H1 (cell line): Measurements from ENCODE around the gene TMEM168. TPM values are rescaled to one million over a fixed set of nuclear protein-coding genes. Genes with fewer than 3 reads are reported as not detected.

Source experiments
- CTCF ChIA-PET: fragments of 300-600 bp; sonication (Branson Sonifier 250); formaldehyde crosslinking; loops from one replicate; lab custom pipeline; 2021; ENCODE audit not compliant: partially characterized antibody; lab: Charles Lee
- POLR2A ChIA-PET: fragments of 300-600 bp; sonication (Branson Sonifier 250); formaldehyde crosslinking; loops from one replicate; lab custom pipeline; 2021; ENCODE audit warnings: inconsistent platforms; ENCODE audit not compliant: partially characterized antibody; lab: Charles Lee
- DNase-seq, 2 experiments: peaks; one replicate each; pipeline versions ENCODE4 v3.0.0 to v3.0.0-alpha.2; 2010 to 2022; ENCODE audit warnings: low spot score in 2 of 2, low read depth in 1 of 2, mixed read lengths in 1 of 2
- FAIRE-seq: peaks from 2 replicates; lab custom pipeline; 2011; peaks lifted over from hg19 to GRCh38; lab: Jason Lieb, UNC
- H2AFZ ChIP-seq: 2 replicates; pipeline ENCODE4 v1.8.1; 2012; ENCODE audit warnings: low read length, inconsistent platforms
- H2AK5ac ChIP-seq: 2 replicates; pipeline ENCODE4 v1.6.1; 2013; ENCODE audit warnings: low read depth, low read length
- H2BK120ac ChIP-seq: replicated peaks from 2 replicates; pipeline ENCODE3; 2013; ENCODE audit warnings: low read depth, low read length, inconsistent platforms
- H2BK12ac ChIP-seq: 2 replicates; pipeline ENCODE4 v1.6.1; 2013; ENCODE audit warnings: low read depth, low read length
- H2BK15ac ChIP-seq: 2 replicates; pipeline ENCODE4 v1.6.1; 2013; ENCODE audit warnings: low read length
- H2BK20ac ChIP-seq: 2 replicates; pipeline ENCODE4 v1.6.1; 2013; ENCODE audit warnings: low read length
- H2BK5ac ChIP-seq: 2 replicates; pipeline ENCODE4 v1.6.1; 2013; ENCODE audit warnings: low read depth, low read length
- H3K14ac ChIP-seq: 2 replicates; pipeline ENCODE4 v1.6.1; 2013; ENCODE audit warnings: inconsistent platforms; ENCODE audit not compliant: insufficient read length
- H3K18ac ChIP-seq: 2 replicates; pipeline ENCODE4 v1.6.1; 2013; ENCODE audit warnings: low read length; ENCODE audit errors: extremely low read depth
- H3K23ac ChIP-seq: 2 replicates; pipeline ENCODE4 v1.6.1; 2013; ENCODE audit warnings: inconsistent platforms; ENCODE audit not compliant: insufficient read length
- H3K23me2 ChIP-seq: 2 replicates; pipeline ENCODE4 v1.6.1; 2013; ENCODE audit warnings: low read depth, low read length
- H3K27ac ChIP-seq: 2 replicates; pipeline ENCODE4 v1.6.1; 2011; ENCODE audit warnings: low read depth, low read length, inconsistent platforms
- H3K27me3 ChIP-seq, 4 experiments: replicated peaks in 1 of 4; 1 replicate in 1 of 4; 2 replicates in 3 of 4; pipeline versions ENCODE4 v1.6.1 to v1.8.1; 2011 to 2013; ENCODE audit warnings: low read length in 3 of 4, mild to moderate bottlenecking in 3 of 4, inconsistent platforms in 2 of 4, mixed read lengths in 2 of 4, moderate library complexity in 1 of 4; ENCODE audit not compliant: control insufficient read depth in 3 of 4, insufficient read depth in 3 of 4; ENCODE audit errors: extremely low read depth in 1 of 4
- H3K36me3 ChIP-seq, 4 experiments: 2 replicates each; pipeline versions ENCODE4 v1.6.1 to v1.8.1; 2011 to 2013; ENCODE audit warnings: mild to moderate bottlenecking in 4 of 4, low read length in 3 of 4, moderate library complexity in 2 of 4, control low read depth in 1 of 4, inconsistent platforms in 1 of 4; ENCODE audit not compliant: insufficient read depth in 4 of 4, control insufficient read depth in 2 of 4
- H3K4ac ChIP-seq: replicated peaks from 2 replicates; pipeline ENCODE3; 2013; ENCODE audit warnings: low read length, low read depth, mixed read lengths, inconsistent platforms; ENCODE audit not compliant: insufficient read length
- H3K4me1 ChIP-seq, 4 experiments: replicated peaks in 1 of 4; 1 replicate in 1 of 4; 2 replicates in 3 of 4; pipeline versions ENCODE4 v1.6.1 to v1.8.1; 2011 to 2013; ENCODE audit warnings: low read length in 3 of 4, inconsistent platforms in 2 of 4, mixed read lengths in 1 of 4; ENCODE audit not compliant: insufficient read depth in 4 of 4, control insufficient read depth in 3 of 4
- H3K4me2 ChIP-seq, 2 experiments: 2 replicates each; pipeline versions ENCODE4 v1.6.1 to v1.8.1; 2011 to 2013; ENCODE audit warnings: low read depth in 2 of 2, low read length in 2 of 2, control low read depth in 1 of 2, inconsistent platforms in 1 of 2, mild to moderate bottlenecking in 1 of 2; ENCODE audit not compliant: insufficient read depth in 1 of 2
- H3K4me3 ChIP-seq, 4 experiments: fragments of 200-600, 300-600 bp in 1 of 4; sonication (generic), shearing (Covaris generic), sonication (Bioruptor Twin) in 1 of 4; 2 replicates each; pipeline versions ENCODE4 v1.5.1 to v1.8.1; 2011 to 2016; ENCODE audit warnings: low read length in 4 of 4, low read depth in 3 of 4, control low read depth in 2 of 4, inconsistent platforms in 2 of 4, mild to moderate bottlenecking in 2 of 4, mixed read lengths in 1 of 4, moderate library complexity in 1 of 4; ENCODE audit not compliant: insufficient read depth in 2 of 4; ENCODE audit errors: extremely low read depth in 1 of 4
- H3K56ac ChIP-seq: replicated peaks from 2 replicates; pipeline ENCODE3; 2013; ENCODE audit warnings: low read depth, mild to moderate bottlenecking, mixed read lengths, low read length, inconsistent platforms; ENCODE audit not compliant: insufficient read length
- H3K79me1 ChIP-seq: 2 replicates; pipeline ENCODE4 v1.6.1; 2013; ENCODE audit warnings: low read depth, low read length, control low read depth
- H3K79me2 ChIP-seq, 2 experiments: 2 replicates each; pipeline versions ENCODE4 v1.6.1 to v1.8.1; 2012 to 2013; ENCODE audit warnings: low read length in 2 of 2, mild to moderate bottlenecking in 2 of 2, inconsistent platforms in 1 of 2; ENCODE audit not compliant: insufficient read depth in 2 of 2, control insufficient read depth in 1 of 2
- H3K9ac ChIP-seq, 4 experiments: replicated peaks in 1 of 4; 1 replicate in 1 of 4; 2 replicates in 3 of 4; pipeline versions ENCODE4 v1.6.1 to v1.8.1; 2011 to 2013; ENCODE audit warnings: low read depth in 3 of 4, low read length in 3 of 4, control low read depth in 2 of 4, mild to moderate bottlenecking in 2 of 4, moderate library complexity in 2 of 4, inconsistent platforms in 1 of 4; ENCODE audit errors: extremely low read depth in 1 of 4
- H3K9me3 ChIP-seq, 2 experiments: 2 replicates each; pipeline versions ENCODE4 v1.6.1 to v1.8.1; 2012 to 2013; ENCODE audit warnings: mild to moderate bottlenecking in 2 of 2, moderate library complexity in 2 of 2, control low read depth in 1 of 2, inconsistent platforms in 1 of 2, low read depth in 1 of 2, low read length in 1 of 2, mixed read lengths in 1 of 2; ENCODE audit not compliant: insufficient read depth in 2 of 2
- H4K20me1 ChIP-seq, 2 experiments: replicated peaks in 1 of 2; 2 replicates each; pipeline versions ENCODE3 to v1.8.1; 2011 to 2013; ENCODE audit warnings: inconsistent platforms in 2 of 2, low read length in 2 of 2, mild to moderate bottlenecking in 1 of 2; ENCODE audit not compliant: insufficient read depth in 2 of 2, control insufficient read depth in 1 of 2
- H4K5ac ChIP-seq: 2 replicates; pipeline ENCODE4 v1.6.1; 2013; ENCODE audit warnings: low read length, low read depth, mixed read lengths, inconsistent platforms; ENCODE audit not compliant: insufficient read length
- H4K8ac ChIP-seq: 2 replicates; pipeline ENCODE4 v1.8.0; 2013; ENCODE audit warnings: mild to moderate bottlenecking, moderate library complexity, low read length, inconsistent platforms; ENCODE audit not compliant: insufficient read depth; ENCODE audit errors: extremely low read depth
- H4K91ac ChIP-seq: replicated peaks from 2 replicates; pipeline ENCODE3; 2013; ENCODE audit warnings: low read length, mixed read lengths, inconsistent platforms; ENCODE audit not compliant: insufficient read length
- ASH2L ChIP-seq: fragments of 200-600, 300-600 bp; sonication (generic); IDR thresholded peaks from one replicate; pipeline ENCODE4 v1.7.1; 2017; ENCODE audit warnings: low read length
- EGR1 ChIP-seq: IDR thresholded peaks from 2 replicates; pipeline ENCODE4 v1.6.1; 2011; ENCODE audit warnings: low read depth, low read length, borderline replicate concordance
- GABPA ChIP-seq: IDR thresholded peaks from 2 replicates; pipeline ENCODE4 v1.6.1; 2011; ENCODE audit warnings: mild to moderate bottlenecking, low read length, moderate library complexity, borderline replicate concordance; ENCODE audit not compliant: insufficient read depth
- GTF2F1 ChIP-seq: IDR thresholded peaks from 2 replicates; pipeline ENCODE4 v1.6.1; 2012; ENCODE audit warnings: low read depth, low read length, improper control_type of control experiment, borderline replicate concordance
- NRF1 ChIP-seq: IDR thresholded peaks from 2 replicates; pipeline ENCODE4 v1.6.1; 2011; ENCODE audit warnings: mild to moderate bottlenecking, low read depth, low read length, improper control_type of control experiment
- RAD21 ChIP-seq, 2 experiments: IDR thresholded peaks in 1 of 2; conservative IDR thresholded peaks in 1 of 2; 2 replicates each; pipeline ENCODE4 v1.6.1; 2011; ENCODE audit warnings: low read depth in 2 of 2, low read length in 2 of 2, improper control_type of control experiment in 1 of 2, inconsistent platforms in 1 of 2, mild to moderate bottlenecking in 1 of 2, moderate library complexity in 1 of 2
- SIN3A ChIP-seq, 2 experiments: IDR thresholded peaks in 1 of 2; conservative IDR thresholded peaks in 1 of 2; 2 replicates each; pipeline ENCODE4 v1.6.1; 2011 to 2012; ENCODE audit warnings: low read length in 2 of 2, improper control_type of control experiment in 1 of 2, low read depth in 1 of 2, mild to moderate bottlenecking in 1 of 2
- SP2 ChIP-seq: IDR thresholded peaks from 2 replicates; pipeline ENCODE4 v1.6.1; 2012; ENCODE audit warnings: mild to moderate bottlenecking, low read length, inconsistent platforms
- TAF7 ChIP-seq: optimal IDR thresholded peaks from 2 replicates; pipeline ENCODE3; 2011; ENCODE audit warnings: low read depth, mild to moderate bottlenecking, inconsistent platforms, low read length, moderate library complexity, borderline replicate concordance
- TEAD4 ChIP-seq: IDR thresholded peaks from 2 replicates; pipeline ENCODE4 v1.6.1; 2012; ENCODE audit warnings: low read depth, low read length, inconsistent platforms, mixed read lengths
- WGBS, 2 experiments: shearing (Covaris generic) in 1 of 2; methylation state at CpG; one replicate each; pipeline versions ENCODE4 v1.1.6 to v1.1.7; 2013 to 2015; ENCODE audit warnings: low lambda C conversion rate in 2 of 2, mixed read lengths in 2 of 2, inconsistent platforms in 1 of 2, low coverage in 1 of 2, missing lambda C conversion rate in 1 of 2; ENCODE audit not compliant: insufficient replicate concordance in 2 of 2, insufficient coverage in 1 of 2, insufficient read length in 1 of 2; ENCODE audit errors: extremely low coverage in 1 of 2, missing lambda C conversion rate in 1 of 2; 5-methylcytosine and 5-hydroxymethylcytosine counted together
- polyA plus RNA-seq, 7 experiments: library from polyadenylated mRNA; depleted of rRNA in 3 of 7; stranded (reverse) in 5 of 7; unstranded in 2 of 7; fragments of >200 nt in 5 of 7; fragments of 200-250 nt in 2 of 7; gene quantifications; 1 replicate in 5 of 7; 2 replicates in 1 of 7; 4 replicates in 1 of 7; pipeline versions ENCODE4 v1.2.1 to v1.2.3, GENCODE V29; 2011 to 2013; ENCODE audit warnings: missing spikeins in 2 of 7, mixed read lengths in 2 of 7
- total RNA-seq: library from RNA; stranded (reverse); fragmentation: NEBNext Ultra II Directional; extraction: Animal tissue kit (Norgen Biotek cat#: 25700); gene quantifications from 2 replicates; pipeline ENCODE4 v1.2.1, GENCODE V29; 2021

Gene TMEM168
- total and polyA plus RNA-seq, 2 of the 8 experiments (the other 6 are each of a cell fraction or from before 2014, with no cell fraction given): 8.9 to 11.1 TPM

GRCh38 chr7:112714917-112715316 is 75.3 kb downstream of the TMEM168 start:
- no peaks in the 10 kb centered on the region for H3K23me2 ChIP-seq
- H2BK15ac ChIP-seq: no peak overlapping the region
- H3K79me2 ChIP-seq: no peaks in the 10 kb centered on the region
- no peak overlapping the region for H2AFZ ChIP-seq
- no peak overlapping the region for H3K14ac ChIP-seq
- no peak for DNase-seq
- no peaks in the 10 kb centered on the region for H3K4me1 ChIP-seq
- H3K4me2 ChIP-seq: no peak overlapping the region
- CTCF ChIA-PET: interaction anchor here (0.9 to 1.3 kb wide), 2 partner anchors 8 to 197 kb away, joined by 3 read pairs; no protein-coding TSS in a partner anchor
- H2BK12ac ChIP-seq: no peak overlapping the region
- FAIRE-seq: no peak
- no peak overlapping the region for H2BK120ac ChIP-seq
- H2BK20ac ChIP-seq: no peak overlapping the region
- no peaks in the 10 kb centered on the region for H3K27me3 ChIP-seq
- no peak overlapping the region for H4K8ac ChIP-seq
- H3K9ac ChIP-seq: no peak overlapping the region
- no peak overlapping the region for H3K4ac ChIP-seq
- H3K56ac ChIP-seq: no peak overlapping the region
- H3K27ac ChIP-seq: no peak overlapping the region
- H3K18ac ChIP-seq: no peak overlapping the region
- 94% methylated on average over 2 of the region's 2 CpGs; no CpG with 5 or more reads in 1 of the 2 experiments for WGBS, 2 experiments
- no peaks in the 10 kb centered on the region for H3K36me3 ChIP-seq
- H3K9me3 ChIP-seq: no peaks in the 10 kb centered on the region
- H2BK5ac ChIP-seq: no peak overlapping the region
- no peak overlapping the region for H3K23ac ChIP-seq
- no peak overlapping the region for H4K91ac ChIP-seq
- H2AK5ac ChIP-seq: no peak overlapping the region
- POLR2A ChIA-PET: no interaction called here
- no peak overlapping the region for H3K4me3 ChIP-seq
- no peak overlapping the region for H4K5ac ChIP-seq
- no peaks in the 10 kb centered on the region for H3K79me1 ChIP-seq
- H4K20me1 ChIP-seq: no peaks in the 10 kb centered on the region
- TF ChIP-seq TAF7 (no peak), NRF1 (no peak), TEAD4 (no peak), GTF2F1 (no peak), GABPA (no peak), ASH2L (no peak), EGR1 (no peak), RAD21 (IDR thresholded peaks at IDR 0.05 in 1 of 2, conservative IDR thresholded peaks at IDR 0.05 in 1 of 2; ENCODE audit: low read depth in 2 of 2, low read length in 2 of 2) (no peak), SIN3A (conservative IDR thresholded peaks at IDR 0.05 in 1 of 2, IDR thresholded peaks at IDR 0.05 in 1 of 2; ENCODE audit: low read depth in 1 of 2, low read length in 2 of 2) (no peak), SP2 (no peak)
